ENCODE measurements around the gene PAK6.

DNA sequence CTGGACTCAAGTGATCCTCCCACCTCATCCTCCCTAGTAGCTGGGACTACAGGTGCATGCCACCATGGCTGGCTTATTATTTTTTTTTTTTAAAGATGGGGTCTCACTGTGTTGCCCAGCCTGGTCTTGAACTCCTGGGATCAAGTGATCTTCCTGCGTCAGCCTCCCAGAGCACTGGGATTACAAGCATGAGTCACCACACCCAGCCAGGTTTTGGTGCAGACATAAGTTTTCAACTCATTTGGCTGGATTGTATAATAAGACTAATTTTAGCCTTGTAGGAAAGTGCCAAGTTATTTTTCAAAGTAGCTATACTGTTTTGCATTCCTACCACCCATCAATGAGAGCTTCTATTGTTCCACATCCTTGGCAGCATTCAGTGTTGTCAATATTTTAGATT lies 45.9 kb upstream of the PAK6 start:
- TF ChIP-seq, protein P1, sequence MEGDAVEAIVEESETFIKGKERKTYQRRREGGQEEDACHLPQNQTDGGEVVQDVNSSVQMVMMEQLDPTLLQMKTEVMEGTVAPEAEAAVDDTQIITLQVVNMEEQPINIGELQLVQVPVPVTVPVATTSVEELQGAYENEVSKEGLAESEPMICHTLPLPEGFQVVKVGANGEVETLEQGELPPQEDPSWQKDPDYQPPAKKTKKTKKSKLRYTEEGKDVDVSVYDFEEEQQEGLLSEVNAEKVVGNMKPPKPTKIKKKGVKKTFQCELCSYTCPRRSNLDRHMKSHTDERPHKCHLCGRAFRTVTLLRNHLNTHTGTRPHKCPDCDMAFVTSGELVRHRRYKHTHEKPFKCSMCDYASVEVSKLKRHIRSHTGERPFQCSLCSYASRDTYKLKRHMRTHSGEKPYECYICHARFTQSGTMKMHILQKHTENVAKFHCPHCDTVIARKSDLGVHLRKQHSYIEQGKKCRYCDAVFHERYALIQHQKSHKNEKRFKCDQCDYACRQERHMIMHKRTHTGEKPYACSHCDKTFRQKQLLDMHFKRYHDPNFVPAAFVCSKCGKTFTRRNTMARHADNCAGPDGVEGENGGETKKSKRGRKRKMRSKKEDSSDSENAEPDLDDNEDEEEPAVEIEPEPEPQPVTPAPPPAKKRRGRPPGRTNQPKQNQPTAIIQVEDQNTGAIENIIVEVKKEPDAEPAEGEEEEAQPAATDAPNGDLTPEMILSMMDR (IDR thresholded peaks at IDR 0.05; ENCODE audit: insufficient read depth, low read length), result no peak
- no peak for TF ChIP-seq POLR2AphosphoS5 (IDR thresholded peaks at IDR 0.05; ENCODE audit: low read depth)

All from HL-60 (cell line).